DND-41 (cell line): ENCODE data around the gene BPIFB6.

ENCODE experiments used
- CTCF ChIP-seq: IDR thresholded peaks from 2 replicates; pipeline ENCODE4 v1.5.1; 2012; ENCODE audit warnings: borderline replicate concordance, low read length, moderate library complexity, mild to moderate bottlenecking; ENCODE audit not compliant: poor library complexity, severe bottlenecking; ENCODE audit errors: extremely low read depth
- EZH2 ChIP-seq: IDR thresholded peaks from 3 replicates; pipeline ENCODE4 v1.6.1; 2012; ENCODE audit warnings: borderline replicate concordance, low read depth, mild to moderate bottlenecking, moderate library complexity, low read length, inconsistent platforms; ENCODE audit not compliant: severe bottlenecking

DNA sequence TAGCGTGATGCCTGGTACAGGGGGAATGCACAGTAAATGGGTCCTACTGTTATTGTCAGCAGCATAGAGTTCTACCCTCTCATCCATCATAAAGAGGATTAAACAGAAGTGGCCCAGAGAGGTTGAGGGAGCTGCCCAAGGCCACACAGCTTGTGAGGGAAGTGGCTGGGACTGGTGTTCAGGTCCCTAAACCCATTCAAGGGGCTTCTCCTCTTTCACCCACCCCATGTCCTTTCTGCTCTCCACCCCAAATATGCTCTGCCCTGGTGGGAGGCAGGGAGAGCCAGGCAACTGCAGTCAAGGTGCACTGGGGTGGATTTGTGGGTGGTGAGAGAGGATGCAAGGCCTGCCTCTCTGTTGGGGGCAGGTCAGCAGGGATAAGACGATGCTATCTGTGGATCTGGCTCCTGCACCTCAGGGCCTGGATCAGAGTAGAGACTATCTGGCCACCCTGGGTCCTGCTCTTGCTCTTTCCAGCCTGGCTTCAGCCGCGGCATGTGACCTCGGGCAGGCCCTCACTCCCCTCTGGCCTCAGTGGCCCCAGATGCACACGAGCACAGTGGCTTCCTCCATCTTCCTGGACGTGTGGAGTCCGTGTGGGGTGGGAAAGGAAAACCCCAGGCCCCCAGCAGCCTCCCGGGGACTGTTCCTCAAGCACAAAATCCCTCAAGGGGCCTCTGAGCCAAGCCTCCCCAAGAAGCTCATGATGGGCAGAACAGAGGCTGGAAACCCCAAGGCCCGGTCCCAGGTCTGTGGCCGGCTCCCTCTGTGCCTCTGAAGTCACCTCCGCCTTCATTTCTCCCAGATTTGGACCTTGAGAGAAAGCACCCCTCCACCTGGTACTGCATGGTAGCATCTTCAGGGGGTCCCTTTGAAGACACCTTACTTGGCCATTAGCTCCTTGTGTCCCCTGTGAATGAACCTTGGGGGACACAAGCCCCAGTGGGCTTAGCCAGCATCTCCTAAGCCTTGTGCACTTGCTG, 3.4 kb upstream of the BPIFB6 start:
- TF ChIP-seq CTCF (no peak), EZH2 (no peak)
